K562 (cell line): ENCODE results near the gene ZSCAN5C. TPM values are rescaled to one million over a fixed set of nuclear protein-coding genes. Genes with fewer than 3 reads are reported as not detected.

Experiments
- NONO ChIP-seq, 2 experiments: fragments of 200-400 bp in 1 of 2; fragments of 450-650 bp in 1 of 2; formaldehyde crosslinking in 1 of 2; IDR thresholded peaks; 2 replicates each; pipeline ENCODE4 v1.6.1; 2017; ENCODE audit warnings: low read depth in 2 of 2, mild to moderate bottlenecking in 2 of 2, moderate library complexity in 2 of 2, low read length in 1 of 2
- NR2C1 ChIP-seq, 2 experiments: fragments of 450-650 bp; IDR thresholded peaks; 2 replicates each; pipeline ENCODE4 v1.6.1; 2017; ENCODE audit warnings: mild to moderate bottlenecking in 2 of 2, antibody characterized with exemption in 1 of 2, inconsistent platforms in 1 of 2, missing compliant biosample characterization in 1 of 2, missing genetic modification characterization in 1 of 2
- RFX7 ChIP-seq: fragments of 250-450 bp; sonication (Bioruptor Pico); IDR thresholded peaks from 2 replicates; pipeline ENCODE4 v1.5.1; 2021; ENCODE audit warnings: mild to moderate bottlenecking
- TCF7L2 ChIP-seq: fragments of 150-350 bp; IDR thresholded peaks from 2 replicates; pipeline ENCODE4 v1.6.1; 2016; ENCODE audit warnings: low read depth, mild to moderate bottlenecking, low read length, moderate library complexity
- TRIM28 ChIP-seq: fragments of 450-650 bp; IDR thresholded peaks from 2 replicates; pipeline ENCODE4 v1.6.1; 2017
- polyA plus RNA-seq, 8 experiments: library from polyadenylated mRNA; depleted of rRNA in 4 of 8; stranded (reverse) in 5 of 8; unstranded in 3 of 8; fragments of >200 nt; fragmentation: Nextera tagmentation in 2 of 8; fragmentation: Illumina TruSeq in 1 of 8; extraction: Ambion mirVana in 2 of 8; extraction: Trizol in 1 of 8; gene quantifications; 2 replicates each; pipeline versions ENCODE4 v1.2.1 to v1.2.3, GENCODE V29; 2011 to 2014; ENCODE audit warnings: inconsistent platforms in 1 of 8, missing spikeins in 1 of 8
- total RNA-seq, 7 experiments: library from RNA; depleted of rRNA in 6 of 7; stranded (reverse); fragments of >200 nt in 6 of 7; fragmentation: Illumina TruSeq in 2 of 7; extraction: Trizol in 2 of 7; gene quantifications; 2 replicates each; pipeline versions ENCODE4 v1.2.1 to v1.2.3, GENCODE V29; 2011 to 2021; ENCODE audit warnings: low replicate concordance in 1 of 7
- TF ChIP-seq, protein P1 (sequence below): sonication (generic); formaldehyde crosslinking; IDR thresholded peaks from 2 replicates; pipeline ENCODE4 v1.8.0; 2023; ENCODE audit warnings: missing genetic modification reagents, mild to moderate bottlenecking, borderline replicate concordance
- TF ChIP-seq, protein P2 (sequence below): fragments of 150-350 bp; conservative IDR thresholded peaks from 2 replicates; pipeline ENCODE4 v1.6.1; 2014; ENCODE audit warnings: low read length
- TF ChIP-seq, protein P3 (sequence below): fragments of 450-650 bp; formaldehyde crosslinking; IDR thresholded peaks from 2 replicates; pipeline ENCODE4 v1.4.0; 2022; ENCODE audit warnings: mild to moderate bottlenecking, moderate library complexity
- TF ChIP-seq, protein P4 (sequence below): IDR thresholded peaks from 3 replicates; pipeline ENCODE4 v1.6.1; 2011; ENCODE audit warnings: borderline replicate concordance, mild to moderate bottlenecking; ENCODE audit not compliant: insufficient read length, insufficient read depth
- TF ChIP-seq, protein P5 (sequence below): fragments of 200-800 bp; sonication (Bioruptor generic); IDR thresholded peaks from 2 replicates; pipeline ENCODE4 v1.6.1; 2016; ENCODE audit warnings: missing genetic modification characterization, missing compliant biosample characterization

ZSCAN5C gene
- total and polyA plus RNA-seq, 9 of the 15 experiments (the other 6 are each of a cell fraction or from before 2014, with no cell fraction given): 0.07 TPM; not detected in 8

DNA sequence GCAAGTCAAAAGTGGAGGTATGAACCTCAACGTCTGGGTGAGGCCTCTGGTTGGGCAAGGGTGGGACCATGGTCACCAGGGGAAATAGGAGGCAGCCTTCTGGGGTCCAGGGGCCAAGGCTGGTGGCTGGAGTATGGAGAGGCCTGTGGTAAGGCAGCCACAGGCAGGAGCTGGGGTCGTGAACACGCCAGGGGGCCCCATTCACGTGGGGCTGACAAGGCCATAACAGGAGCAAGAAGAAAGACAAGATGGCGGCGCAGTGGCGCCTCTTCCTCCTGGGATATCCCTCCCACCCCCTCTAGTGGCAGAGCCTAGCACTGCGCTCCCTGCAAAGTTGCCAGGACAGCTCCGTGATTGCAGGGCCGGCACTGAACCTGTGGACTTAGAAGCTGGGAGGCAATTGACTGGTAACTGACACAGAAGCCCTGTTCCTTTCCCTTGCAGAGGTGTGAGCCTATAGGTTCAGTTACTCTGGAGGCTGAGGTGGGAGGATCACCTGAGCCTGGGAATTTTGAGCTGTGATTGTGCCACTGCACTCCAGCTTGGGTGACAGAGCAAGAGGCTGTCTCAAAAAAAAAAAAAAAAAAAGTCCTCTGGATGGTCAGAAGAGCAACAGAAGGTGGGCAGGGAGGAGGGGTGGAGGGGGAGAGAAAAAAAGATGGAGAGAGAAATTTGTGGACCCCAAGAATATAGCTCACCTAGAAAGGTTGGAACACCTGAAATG is 50.8 kb downstream of the ZSCAN5C start (continued):
- TF ChIP-seq, protein P1, sequence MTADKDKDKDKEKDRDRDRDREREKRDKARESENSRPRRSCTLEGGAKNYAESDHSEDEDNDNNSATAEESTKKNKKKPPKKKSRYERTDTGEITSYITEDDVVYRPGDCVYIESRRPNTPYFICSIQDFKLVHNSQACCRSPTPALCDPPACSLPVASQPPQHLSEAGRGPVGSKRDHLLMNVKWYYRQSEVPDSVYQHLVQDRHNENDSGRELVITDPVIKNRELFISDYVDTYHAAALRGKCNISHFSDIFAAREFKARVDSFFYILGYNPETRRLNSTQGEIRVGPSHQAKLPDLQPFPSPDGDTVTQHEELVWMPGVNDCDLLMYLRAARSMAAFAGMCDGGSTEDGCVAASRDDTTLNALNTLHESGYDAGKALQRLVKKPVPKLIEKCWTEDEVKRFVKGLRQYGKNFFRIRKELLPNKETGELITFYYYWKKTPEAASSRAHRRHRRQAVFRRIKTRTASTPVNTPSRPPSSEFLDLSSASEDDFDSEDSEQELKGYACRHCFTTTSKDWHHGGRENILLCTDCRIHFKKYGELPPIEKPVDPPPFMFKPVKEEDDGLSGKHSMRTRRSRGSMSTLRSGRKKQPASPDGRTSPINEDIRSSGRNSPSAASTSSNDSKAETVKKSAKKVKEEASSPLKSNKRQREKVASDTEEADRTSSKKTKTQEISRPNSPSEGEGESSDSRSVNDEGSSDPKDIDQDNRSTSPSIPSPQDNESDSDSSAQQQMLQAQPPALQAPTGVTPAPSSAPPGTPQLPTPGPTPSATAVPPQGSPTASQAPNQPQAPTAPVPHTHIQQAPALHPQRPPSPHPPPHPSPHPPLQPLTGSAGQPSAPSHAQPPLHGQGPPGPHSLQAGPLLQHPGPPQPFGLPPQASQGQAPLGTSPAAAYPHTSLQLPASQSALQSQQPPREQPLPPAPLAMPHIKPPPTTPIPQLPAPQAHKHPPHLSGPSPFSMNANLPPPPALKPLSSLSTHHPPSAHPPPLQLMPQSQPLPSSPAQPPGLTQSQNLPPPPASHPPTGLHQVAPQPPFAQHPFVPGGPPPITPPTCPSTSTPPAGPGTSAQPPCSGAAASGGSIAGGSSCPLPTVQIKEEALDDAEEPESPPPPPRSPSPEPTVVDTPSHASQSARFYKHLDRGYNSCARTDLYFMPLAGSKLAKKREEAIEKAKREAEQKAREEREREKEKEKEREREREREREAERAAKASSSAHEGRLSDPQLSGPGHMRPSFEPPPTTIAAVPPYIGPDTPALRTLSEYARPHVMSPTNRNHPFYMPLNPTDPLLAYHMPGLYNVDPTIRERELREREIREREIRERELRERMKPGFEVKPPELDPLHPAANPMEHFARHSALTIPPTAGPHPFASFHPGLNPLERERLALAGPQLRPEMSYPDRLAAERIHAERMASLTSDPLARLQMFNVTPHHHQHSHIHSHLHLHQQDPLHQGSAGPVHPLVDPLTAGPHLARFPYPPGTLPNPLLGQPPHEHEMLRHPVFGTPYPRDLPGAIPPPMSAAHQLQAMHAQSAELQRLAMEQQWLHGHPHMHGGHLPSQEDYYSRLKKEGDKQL (CRISPR knock-in tag): no peak
- TF ChIP-seq, protein P2, sequence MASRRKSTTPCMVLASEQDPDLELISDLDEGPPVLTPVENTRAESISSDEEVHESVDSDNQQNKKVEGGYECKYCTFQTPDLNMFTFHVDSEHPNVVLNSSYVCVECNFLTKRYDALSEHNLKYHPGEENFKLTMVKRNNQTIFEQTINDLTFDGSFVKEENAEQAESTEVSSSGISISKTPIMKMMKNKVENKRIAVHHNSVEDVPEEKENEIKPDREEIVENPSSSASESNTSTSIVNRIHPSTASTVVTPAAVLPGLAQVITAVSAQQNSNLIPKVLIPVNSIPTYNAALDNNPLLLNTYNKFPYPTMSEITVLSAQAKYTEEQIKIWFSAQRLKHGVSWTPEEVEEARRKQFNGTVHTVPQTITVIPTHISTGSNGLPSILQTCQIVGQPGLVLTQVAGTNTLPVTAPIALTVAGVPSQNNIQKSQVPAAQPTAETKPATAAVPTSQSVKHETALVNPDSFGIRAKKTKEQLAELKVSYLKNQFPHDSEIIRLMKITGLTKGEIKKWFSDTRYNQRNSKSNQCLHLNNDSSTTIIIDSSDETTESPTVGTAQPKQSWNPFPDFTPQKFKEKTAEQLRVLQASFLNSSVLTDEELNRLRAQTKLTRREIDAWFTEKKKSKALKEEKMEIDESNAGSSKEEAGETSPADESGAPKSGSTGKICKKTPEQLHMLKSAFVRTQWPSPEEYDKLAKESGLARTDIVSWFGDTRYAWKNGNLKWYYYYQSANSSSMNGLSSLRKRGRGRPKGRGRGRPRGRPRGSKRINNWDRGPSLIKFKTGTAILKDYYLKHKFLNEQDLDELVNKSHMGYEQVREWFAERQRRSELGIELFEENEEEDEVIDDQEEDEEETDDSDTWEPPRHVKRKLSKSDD: peak; percentile 77; the same call in 1 of the 2 replicates
- TF ChIP-seq, protein P3, sequence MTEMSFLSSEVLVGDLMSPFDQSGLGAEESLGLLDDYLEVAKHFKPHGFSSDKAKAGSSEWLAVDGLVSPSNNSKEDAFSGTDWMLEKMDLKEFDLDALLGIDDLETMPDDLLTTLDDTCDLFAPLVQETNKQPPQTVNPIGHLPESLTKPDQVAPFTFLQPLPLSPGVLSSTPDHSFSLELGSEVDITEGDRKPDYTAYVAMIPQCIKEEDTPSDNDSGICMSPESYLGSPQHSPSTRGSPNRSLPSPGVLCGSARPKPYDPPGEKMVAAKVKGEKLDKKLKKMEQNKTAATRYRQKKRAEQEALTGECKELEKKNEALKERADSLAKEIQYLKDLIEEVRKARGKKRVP (CRISPR knock-in tag): peak; percentile 67
- TF ChIP-seq, protein P4, sequence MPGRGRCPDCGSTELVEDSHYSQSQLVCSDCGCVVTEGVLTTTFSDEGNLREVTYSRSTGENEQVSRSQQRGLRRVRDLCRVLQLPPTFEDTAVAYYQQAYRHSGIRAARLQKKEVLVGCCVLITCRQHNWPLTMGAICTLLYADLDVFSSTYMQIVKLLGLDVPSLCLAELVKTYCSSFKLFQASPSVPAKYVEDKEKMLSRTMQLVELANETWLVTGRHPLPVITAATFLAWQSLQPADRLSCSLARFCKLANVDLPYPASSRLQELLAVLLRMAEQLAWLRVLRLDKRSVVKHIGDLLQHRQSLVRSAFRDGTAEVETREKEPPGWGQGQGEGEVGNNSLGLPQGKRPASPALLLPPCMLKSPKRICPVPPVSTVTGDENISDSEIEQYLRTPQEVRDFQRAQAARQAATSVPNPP: no peak
- TF ChIP-seq NONO (IDR thresholded peaks at IDR 0.05; ENCODE audit: low read depth in 2 of 2, low read length in 1 of 2): no peak
- TF ChIP-seq TRIM28: no peak
- TF ChIP-seq, protein P5, sequence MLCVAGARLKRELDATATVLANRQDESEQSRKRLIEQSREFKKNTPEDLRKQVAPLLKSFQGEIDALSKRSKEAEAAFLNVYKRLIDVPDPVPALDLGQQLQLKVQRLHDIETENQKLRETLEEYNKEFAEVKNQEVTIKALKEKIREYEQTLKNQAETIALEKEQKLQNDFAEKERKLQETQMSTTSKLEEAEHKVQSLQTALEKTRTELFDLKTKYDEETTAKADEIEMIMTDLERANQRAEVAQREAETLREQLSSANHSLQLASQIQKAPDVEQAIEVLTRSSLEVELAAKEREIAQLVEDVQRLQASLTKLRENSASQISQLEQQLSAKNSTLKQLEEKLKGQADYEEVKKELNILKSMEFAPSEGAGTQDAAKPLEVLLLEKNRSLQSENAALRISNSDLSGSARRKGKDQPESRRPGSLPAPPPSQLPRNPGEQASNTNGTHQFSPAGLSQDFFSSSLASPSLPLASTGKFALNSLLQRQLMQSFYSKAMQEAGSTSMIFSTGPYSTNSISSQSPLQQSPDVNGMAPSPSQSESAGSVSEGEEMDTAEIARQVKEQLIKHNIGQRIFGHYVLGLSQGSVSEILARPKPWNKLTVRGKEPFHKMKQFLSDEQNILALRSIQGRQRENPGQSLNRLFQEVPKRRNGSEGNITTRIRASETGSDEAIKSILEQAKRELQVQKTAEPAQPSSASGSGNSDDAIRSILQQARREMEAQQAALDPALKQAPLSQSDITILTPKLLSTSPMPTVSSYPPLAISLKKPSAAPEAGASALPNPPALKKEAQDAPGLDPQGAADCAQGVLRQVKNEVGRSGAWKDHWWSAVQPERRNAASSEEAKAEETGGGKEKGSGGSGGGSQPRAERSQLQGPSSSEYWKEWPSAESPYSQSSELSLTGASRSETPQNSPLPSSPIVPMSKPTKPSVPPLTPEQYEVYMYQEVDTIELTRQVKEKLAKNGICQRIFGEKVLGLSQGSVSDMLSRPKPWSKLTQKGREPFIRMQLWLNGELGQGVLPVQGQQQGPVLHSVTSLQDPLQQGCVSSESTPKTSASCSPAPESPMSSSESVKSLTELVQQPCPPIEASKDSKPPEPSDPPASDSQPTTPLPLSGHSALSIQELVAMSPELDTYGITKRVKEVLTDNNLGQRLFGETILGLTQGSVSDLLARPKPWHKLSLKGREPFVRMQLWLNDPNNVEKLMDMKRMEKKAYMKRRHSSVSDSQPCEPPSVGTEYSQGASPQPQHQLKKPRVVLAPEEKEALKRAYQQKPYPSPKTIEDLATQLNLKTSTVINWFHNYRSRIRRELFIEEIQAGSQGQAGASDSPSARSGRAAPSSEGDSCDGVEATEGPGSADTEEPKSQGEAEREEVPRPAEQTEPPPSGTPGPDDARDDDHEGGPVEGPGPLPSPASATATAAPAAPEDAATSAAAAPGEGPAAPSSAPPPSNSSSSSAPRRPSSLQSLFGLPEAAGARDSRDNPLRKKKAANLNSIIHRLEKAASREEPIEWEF (CRISPR knock-in tag): peak; percentile 72; the same call in 1 of the 2 replicates
- TF ChIP-seq TCF7L2: no peak
- TF ChIP-seq NR2C1 (IDR thresholded peaks at IDR 0.05): no peak
- peak; percentile 60 for TF ChIP-seq NR2C1 (tag; IDR thresholded peaks at IDR 0.05)
- no peak for TF ChIP-seq RFX7 (CRISPR knock-in tag)
